GM18867 (cell line): Measurements from ENCODE around the gene PLEKHG7.

Source experiments
- ATAC-seq: cut with Tn5 transposase; IDR thresholded peaks from one replicate; pipeline ENCODE4 v1.9.1; 2021; ENCODE audit warnings: mild to moderate bottlenecking, moderate library complexity; ENCODE audit not compliant: unreplicated experiment

PLEKHG7 gene

DNA sequence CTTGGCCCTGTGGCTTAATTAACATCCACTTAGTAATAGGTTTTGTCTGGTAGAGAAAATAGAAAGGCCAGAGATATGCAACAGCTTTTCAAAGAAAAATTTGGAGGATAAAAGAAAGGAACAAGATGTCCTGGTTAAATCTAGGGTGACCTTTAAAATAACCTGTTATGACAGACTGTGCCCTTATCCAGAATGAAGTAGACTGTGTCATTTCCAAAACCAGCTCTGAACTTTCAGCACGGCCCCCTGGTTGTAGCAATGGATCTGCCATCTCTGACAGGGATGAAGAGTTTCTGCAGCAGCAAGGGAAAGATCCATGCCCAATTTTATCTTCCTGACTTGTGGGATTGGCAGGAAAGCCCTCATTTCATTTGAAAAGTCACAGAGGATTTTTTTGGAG lies 5.1 kb downstream of the PLEKHG7 start:
- no peak for ATAC-seq

DNA sequence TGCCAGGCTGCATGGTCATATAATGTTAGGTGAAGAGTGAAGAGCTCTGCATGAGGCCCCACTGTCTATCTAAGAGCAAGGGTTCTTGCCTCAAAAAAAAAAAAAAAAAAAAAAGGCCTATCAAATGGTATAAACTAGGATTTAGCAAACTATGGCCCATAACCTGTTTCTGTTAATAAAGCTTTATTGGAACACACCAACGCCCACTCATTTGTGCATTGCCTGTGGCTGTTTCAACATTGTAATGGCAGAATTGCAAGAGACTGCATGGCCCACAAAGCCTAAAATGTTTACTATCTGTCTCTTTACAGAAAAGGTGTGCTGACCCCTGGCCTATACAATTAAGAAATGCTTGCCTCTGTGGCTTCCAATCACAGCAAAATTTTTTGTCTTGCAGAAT lies 12.8 kb downstream of the PLEKHG7 start:
- ATAC-seq = no peak

DNA sequence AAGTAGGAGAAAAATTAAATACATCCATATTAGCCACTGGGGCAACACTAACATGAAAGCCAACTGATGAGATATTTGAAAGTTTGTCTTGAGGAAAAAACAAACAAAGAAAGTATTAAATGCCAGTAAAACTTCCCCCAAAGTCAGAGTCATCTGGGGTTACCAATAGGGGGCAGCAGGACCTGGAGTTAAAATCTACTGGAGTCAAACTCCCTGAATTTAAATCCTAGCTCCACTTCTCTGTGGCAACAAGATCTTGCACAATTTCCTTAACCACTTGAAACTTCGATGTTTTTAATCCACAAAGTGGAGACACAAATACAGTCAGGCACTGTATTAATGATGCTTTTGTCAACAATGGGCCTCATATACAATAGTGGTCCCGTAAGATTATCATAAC lies 14.4 kb downstream of the PLEKHG7 start:
- no peak for ATAC-seq

DNA sequence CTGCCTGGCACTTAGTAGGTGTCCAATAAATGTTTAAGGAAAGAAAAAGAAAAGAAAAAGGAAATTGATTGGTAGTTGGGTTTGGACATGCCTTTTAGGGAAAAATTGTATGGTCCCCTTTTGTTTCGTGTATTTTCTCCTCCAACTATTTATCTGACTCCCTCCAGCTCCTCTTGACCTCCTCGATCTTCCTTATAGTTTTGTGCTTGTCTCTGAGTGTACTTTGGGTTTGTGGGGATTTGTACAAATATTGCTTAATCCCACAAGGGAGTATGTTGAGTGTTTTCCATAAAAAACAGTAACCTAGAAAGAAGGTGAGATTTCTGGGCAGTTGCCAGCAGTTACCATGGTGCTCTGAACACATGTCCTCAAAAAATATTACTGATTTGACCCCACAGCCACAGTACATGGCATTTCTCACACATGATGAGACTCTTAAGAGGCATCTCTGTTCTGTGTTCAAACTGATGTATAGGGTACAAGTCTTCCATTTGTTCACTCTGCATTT lies 15.7 kb downstream of the PLEKHG7 start:
- ATAC-seq = no peak

DNA sequence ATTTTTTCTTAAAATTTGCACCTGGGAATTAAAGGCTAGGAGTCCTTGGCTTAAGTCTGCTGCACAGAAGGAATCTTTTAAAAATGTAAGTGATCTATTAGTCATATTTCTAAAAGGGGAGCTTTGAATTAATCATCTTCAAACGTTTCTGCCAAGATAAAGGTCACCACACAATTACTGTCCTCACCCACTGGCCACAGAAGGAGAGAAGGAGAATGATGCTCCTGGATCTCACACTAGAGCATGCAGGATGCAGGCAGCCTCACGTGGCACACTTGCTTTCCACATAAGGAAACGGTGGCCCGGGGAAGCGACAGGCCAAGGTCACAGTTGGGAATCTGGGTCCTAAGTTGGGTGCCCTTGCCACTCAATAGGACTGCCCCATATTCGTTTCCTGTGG lies 16.9 kb downstream of the PLEKHG7 start:
- no peak for ATAC-seq

DNA sequence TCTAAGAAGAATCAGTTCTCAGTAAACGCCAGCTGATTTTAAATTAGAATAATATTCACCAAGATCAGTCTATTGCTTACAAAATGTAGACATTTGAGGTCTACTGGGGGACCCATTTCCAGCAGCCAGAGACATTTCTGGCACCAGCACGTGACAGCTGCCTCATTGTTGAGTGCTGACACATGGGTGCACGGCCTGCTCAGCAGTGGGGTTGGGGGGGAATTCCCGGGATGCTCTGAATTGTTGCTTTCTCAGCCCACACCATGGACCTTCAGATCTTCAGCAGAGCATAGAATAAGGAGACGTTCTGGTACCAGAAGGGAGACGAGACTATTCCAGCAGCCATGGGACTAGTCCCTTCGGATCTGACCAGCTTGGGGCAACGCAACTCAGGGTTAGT lies 18.3 kb downstream of the PLEKHG7 start:
- no peak for ATAC-seq

DNA sequence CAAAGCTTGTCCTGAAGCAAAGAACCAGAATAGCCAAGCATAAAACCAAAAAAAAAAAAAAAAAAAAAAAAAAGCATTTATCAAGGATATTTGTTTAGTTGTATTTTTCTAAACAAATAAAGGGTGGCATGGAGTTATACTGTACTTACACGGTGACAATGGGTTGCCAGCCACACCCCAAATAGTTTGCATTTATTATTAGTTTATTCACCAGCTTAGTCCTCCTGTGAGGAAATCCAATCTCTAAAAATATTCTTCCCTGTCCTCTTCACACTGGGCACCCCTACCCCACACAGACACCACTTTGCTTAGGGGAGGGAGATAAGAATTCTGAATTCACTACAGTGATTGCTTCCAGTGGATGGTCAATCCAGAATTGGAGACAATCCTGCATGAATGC lies 18.9 kb downstream of the PLEKHG7 start:
- ATAC-seq = no peak

DNA sequence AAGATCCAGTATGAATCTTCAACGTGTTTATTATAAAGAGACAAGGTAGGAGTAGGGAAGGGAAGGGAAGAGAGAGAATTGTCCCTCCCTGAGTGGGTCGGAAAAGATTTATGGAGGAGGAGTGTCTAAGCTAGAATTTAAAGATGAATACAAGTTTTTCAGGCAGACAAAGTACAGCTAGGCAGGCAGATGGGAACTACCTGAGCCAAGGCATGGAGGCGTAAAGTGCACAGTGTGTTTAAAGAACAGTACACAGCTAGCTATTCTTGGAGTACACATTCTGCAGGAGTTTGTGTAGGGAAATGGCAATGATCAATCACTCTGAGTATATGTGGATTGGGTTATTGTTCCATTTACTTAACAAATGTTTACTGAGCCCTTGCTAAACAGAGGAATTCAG lies 20.1 kb downstream of the PLEKHG7 start:
- no peak for ATAC-seq

DNA sequence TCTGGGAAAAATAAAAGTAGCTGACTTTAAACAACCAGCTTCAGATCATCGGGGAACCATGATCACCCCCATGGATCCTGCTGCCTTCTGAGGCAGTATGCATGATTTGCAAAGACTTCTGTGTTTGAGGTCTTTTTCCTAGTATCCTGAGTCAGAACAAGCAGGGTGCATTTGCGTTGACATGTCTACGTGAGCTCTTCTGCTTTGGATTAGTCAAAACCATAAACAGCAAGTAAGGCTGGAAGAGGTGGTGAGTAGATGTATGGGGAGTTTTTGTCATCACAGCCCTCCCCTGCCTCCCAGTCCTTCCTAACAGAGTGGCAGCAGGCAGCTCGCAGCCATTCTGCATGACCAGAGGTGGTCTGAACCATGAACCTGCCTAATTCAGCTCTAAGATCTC lies 24.1 kb downstream of the PLEKHG7 start:
- no peak for ATAC-seq

DNA sequence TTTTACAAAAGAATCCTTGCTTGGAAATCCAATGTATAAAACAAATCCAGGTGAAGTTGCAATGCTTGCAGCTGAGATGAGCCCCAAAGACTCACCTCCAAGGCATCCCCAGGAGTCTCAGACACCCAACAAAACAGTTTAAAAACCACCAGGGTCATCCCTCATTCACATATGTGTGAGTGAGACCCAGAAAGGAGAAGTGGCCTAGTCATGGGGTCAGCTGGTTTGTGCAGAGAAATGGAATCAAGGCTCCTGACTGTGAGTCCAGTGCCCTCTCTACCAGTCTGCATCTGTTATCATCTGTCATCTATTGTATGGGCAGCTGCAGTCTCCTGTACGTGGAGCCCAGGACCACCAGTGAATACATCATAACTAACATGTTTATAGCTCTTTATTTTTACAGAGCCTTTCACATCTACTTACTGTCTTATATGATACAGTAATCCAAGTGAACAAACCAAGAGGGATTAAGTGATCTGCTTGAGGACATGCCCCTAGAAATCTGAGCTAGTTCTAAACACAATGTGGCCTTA lies 27.1 kb downstream of the PLEKHG7 start:
- ATAC-seq = no peak

DNA sequence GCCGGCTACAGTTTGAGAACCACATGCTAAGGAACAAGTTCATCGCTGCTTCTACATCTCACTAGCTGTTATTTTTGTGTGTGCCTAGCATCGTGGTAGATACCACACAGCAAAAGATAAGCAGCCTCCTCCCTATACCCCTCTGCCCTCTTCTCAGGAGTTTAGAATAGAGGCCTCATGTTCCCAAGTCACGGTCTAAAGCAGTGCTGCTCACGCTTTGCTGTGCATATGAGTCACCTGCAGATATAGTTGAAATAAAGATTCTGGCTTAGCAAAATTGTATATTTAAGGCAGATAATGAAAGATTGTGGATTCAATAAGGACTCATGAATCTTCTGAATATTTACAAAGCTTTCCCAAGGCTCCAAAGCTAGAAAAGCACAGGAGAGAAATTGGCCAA lies 28.0 kb downstream of the PLEKHG7 start:
- ATAC-seq = no peak

DNA sequence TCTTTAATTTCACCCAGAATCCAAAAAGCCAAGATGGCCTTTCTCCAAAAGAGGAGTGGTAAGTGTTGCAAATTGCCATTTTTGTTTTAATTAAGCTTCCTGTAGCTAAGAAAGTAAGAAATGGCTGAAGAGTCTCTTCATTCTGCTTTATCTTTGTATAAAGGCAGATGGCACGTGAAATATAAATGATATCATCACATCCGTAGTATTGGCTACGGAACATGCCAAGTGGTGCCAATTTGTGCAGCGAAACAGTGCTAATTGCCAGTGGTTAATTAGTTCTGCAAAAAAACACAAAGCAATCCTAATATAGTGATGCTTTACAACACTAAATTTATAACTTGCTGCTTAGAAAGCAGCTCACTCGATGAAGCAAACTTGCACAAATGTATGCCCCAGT lies 29.4 kb downstream of the PLEKHG7 start:
- ATAC-seq = no peak

DNA sequence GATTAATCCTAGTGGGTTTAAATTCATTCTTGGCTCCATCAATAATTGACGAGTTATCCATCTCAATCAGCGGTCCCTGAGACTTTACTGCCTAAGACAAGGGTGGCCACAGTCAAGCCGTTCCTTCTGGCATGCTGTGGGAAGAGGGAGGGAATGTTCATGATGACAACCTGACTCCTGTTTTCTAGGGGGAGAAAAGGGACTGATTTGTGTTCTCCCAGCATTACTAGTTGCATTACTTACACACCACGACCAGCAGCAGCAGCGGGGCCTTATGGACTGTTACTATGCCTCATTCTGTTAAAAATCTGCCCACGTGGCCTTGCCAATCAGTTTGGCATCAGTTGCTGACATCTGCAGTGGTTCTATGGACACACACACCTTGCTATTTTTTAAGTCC lies 29.9 kb downstream of the PLEKHG7 start:
- no peak for ATAC-seq

DNA sequence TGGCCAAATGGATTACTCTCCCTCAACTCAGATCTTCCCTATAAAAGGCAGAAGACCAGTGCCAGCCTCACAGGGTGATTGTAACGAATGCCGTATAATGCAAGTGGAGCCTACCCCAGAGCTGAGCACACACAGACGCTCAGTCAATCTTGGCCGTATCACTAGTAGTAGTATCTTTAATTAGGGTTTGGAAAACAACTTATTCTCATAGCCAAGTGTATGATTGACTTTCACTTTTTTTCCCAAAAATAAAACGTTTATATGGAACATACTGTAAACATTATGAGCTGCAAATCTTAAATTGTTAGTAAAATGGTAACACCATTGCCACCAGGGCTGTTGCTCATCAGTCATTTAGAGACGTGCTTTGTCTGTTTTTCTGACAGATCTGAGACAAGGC lies 30.4 kb downstream of the PLEKHG7 start:
- no peak for ATAC-seq

DNA sequence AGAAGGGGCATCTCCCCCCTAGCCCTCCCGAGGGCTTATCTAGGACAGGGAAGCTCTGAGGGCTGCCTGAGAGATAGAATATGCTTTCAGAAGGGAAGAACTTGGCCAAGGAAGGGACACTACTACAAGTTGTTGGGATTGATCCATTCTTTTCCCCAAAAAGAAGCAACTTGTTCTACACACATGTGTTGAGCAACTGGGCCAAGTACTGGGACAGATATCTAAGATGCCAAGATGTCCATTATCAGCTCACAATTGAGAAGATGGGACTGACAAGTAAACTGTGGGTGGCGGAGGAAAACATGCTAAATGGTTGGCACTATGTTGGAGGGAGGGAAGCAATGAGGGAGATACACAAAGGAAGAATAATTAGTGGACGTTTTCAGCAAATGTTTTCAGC lies 30.9 kb downstream of the PLEKHG7 start:
- ATAC-seq = no peak

DNA sequence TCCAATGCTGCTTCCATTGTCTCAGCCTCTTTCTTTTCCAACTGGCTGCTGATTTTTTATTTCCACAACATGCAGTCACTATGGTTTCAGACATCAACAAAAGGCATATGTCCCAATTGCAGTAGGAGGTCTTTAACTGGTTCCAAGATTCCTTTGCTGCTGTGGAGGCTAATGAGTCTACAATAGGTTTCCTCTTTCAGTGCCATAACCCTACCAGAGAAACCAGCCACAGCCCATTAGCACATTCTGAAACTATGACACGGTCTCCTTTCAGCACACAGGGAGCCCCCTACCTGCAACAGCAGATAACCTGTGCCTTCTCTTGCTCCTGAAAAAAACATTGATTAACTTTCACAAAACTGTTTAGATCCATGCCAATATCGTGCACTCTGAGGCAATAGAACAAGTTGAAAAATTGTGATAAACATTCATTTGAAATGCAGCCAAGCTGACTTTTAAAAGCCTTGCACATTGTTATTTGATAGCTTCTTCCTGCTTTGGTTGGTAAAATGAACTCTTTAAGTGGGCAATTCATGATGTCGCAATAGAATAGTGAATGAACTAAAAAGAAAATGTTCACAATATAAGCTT lies 32.4 kb downstream of the PLEKHG7 start:
- no peak for ATAC-seq

DNA sequence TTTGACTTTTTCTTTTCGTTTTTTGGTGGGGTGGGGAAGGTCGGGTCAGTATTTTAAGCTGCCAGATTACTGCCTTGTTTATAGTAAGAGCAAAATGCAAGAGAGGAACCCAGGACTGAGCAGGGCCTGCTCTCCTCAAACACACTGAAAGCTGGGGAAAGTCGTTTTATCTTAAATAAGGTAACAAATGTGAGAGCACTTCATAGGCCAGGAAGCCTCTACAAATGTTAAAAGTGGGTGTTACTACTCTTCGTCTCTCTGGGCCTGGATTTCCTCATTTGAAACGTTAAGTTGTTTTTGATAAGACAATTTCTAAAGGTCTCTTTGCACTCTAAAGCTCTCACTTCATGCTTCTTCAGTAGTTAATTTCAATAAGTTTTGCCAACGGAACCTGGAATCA lies 33.8 kb downstream of the PLEKHG7 start:
- ATAC-seq = no peak

DNA sequence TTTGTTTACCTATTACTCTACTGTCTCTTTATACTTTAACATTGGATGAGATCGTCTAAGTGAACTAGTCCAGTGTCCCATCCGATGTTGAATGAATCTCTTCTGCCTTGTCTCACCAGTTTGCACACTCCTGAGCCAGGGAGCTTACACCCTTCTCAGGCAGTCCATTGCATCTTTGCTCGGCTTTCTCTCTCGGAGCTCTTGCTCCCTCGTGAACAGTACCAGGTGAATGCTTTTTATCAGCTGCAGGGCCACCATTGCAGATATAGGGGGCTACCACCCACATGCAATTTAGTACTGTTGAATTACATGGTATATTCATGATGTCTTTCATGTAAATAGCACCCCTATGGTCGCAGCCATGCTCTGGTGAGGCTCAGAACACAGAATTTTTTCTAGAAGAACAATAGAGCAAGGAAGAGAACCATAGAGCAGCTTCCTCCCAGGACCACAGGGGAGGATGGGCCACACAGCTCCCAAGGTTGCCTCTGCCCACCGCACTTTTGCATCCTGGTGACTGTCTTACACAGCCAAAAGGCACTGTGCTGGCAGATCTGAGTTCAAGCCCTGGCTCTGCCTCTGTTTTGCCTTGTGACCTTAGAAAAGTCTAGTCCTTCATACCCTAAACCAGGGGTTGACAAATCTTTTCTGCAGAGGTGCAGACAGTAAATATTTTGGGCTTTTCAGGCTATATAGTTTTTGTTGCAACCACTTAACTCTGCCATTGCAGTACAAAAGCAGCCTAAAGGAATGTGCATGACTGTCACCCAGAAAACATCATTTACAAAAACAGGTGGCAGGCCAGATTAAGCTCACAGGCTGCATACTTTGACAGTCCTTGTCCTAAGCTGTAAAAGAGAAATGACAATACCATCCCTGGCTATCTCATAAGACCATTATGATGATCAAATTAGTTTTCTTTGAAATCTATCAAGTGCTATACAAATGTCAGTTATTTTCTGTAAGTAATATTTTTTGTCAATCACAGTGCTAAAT lies 35.4 kb downstream of the PLEKHG7 start:
- ATAC-seq = no peak

DNA sequence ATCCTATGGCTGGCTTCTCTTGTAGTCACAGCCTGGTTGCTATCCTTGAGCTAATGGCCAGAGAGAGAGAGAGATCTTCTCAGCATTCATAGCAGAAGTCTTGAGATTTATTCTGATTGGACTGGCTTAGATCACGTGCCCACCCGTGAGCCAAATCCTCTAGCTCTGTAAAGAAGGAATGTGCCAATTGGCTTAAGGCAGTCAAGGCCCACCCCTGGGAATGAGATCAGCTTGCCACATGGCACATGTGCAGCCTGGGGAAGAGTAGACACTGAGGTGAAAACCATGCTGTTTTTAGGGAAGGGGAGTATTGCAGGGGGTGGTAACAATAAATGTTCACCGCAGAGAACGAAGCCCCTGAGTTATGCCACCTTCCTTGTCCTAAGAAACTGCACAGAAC lies 36.3 kb downstream of the PLEKHG7 start:
- ATAC-seq = no peak

DNA sequence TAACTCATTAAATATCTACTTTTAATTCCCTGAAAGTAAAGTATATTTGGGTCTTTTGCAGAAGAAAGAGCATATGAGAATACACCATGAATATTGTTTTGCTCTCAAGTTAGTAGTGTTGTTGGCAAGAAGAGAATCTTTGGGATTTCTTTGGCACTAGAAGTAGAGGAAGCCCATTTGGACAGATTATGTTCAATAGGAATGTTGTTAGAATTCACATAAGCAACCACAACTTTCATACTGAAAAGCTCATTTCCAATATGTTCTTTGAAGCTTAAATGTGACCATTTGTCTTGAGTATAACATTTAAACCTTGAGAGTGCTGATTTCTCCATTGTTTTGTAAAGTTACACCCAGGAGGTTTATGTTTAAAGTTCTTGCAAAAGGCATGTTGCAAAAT lies 37.6 kb downstream of the PLEKHG7 start:
- ATAC-seq = no peak

DNA sequence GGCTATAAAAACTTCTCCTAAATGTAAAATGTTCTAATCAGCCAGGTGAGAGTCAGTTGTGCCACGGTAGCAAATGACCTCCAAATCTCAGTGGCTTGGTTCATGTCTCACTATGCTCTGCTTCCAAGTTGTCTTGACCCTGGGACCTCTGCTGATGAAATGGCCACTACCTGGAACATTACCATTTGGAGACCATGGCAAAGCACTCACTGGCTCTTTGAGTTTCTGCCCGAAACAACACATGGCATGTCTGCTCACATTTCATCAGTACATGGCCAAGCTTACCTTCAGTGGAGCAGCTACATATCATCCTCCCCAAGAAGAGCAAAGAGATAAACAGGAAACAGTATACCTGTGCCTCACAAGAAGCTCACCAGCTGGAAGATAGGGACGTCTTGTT lies 40.2 kb downstream of the PLEKHG7 start:
- no peak for ATAC-seq
